Measurements from ENCODE around the gene GLIPR1L1.

Gene GLIPR1L1, protein sequence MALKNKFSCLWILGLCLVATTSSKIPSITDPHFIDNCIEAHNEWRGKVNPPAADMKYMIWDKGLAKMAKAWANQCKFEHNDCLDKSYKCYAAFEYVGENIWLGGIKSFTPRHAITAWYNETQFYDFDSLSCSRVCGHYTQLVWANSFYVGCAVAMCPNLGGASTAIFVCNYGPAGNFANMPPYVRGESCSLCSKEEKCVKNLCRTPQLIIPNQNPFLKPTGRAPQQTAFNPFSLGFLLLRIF
- 0 reads per million in 2 donors for total RNA-seq

DNA sequence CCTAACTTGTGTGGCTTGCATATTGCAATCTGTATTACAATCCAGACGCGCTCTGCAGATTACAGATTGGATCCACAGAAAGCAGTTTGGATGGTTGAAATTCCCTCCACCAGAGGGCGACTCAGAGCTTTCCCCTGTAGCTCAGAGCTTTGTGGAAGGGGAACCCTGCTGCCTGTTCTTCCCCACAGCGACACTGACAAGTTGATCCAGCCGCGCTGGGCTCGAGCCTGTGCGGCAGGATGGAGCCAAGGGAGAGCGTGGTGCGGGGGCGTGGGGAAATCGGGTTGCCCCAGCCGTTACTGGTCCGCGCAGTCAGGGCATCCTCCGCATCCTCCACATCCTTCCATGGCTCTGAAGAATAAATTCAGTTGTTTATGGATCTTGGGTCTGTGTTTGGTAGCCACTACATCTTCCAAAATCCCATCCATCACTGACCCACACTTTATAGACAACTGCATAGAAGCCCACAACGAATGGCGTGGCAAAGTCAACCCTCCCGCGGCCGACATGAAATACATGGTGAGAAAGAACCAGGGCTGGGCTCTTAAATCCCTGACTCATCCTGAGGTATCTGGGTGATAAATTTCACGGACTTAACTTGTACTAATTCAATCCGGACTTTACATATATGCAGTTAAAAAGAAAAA is at the start of gene GLIPR1L1:
GLIPR1L1 (plus strand) TSS at position 287 of the 647 bp plus-strand sequence; CDS start at position 346, 59 bp downstream.
- peak; percentile 44 to 83 (median 68) for DNase-seq

DNA sequence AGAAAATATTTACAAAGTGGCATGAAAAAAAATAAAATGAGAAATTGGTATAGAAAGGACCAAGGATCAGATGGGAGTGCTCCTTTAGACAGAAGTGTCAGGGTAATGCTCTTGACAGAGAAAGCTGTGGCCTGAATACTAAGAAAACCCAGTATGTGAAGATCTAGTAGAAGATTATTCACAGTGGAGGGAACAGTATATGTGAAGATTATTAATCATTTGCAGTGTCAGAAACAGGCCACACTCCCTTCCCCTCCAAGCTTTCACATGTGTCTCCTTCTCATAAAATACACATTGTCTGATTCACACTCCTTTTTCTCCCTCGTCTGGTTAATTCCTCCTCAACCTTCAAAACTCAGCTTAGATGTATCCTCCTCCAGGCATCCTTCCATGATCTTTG is 45.6 kb upstream of the GLIPR1L1 start:
- DNase-seq = no peak

DNA sequence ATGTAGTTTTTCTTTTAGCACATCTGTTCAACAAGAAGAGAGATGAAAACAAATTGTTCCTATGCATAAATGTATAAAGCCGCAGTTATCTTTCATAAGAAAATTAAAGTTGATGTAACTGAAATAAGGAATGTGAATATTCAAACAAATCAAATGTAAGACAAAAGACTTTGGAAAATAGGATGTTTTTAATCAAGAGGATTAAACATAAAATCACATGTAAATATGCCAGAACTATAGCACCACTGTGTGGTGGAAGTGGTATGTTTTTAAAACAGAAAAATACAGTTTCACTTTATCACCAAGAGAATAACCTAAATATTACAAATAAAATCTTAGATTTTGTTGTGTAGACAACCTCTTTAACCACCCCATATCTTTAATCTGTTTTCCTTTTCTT is 44.7 kb upstream of the GLIPR1L1 start:
- peak in 1 of 5 experiments; percentile 3 for DNase-seq

DNA sequence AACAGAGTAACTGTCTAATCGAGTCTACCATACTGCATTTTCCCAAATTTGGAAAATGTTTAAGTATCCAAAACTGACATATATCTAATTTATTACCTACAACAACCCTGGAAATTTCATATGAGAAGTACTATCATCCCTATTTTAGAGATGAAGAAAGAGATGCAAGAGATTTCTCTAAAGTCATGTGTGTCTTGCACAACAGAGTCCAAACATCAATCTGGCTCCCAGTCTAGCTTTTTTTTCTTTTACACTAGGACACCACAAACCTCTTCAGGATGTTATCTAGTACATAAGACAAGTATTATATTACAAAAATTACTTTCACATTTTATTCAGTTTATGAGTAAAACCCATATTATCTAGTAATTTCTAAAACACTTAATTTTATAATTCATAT is 43.5 kb upstream of the GLIPR1L1 start:
- DNase-seq = no peak

DNA sequence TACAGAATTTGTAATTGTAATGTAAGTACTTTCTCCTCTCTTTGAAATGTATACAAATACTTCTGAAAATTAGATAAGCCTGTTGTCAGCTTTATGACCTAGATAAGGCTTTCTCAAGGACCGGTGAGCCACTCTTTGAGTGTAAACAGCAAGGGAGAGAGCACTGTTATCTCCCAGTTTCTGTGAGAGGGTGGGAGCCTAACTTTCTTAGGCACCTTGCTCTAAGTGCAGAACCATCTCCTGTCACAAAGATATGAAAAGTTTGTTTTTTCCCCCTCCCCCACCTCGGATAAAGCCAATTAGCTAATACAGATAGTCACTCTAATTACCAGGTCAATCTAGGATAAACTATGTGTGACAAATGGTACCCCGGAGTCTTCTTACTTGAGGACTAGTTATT is 40.1 kb upstream of the GLIPR1L1 start:
- DNase-seq = no peak

DNA sequence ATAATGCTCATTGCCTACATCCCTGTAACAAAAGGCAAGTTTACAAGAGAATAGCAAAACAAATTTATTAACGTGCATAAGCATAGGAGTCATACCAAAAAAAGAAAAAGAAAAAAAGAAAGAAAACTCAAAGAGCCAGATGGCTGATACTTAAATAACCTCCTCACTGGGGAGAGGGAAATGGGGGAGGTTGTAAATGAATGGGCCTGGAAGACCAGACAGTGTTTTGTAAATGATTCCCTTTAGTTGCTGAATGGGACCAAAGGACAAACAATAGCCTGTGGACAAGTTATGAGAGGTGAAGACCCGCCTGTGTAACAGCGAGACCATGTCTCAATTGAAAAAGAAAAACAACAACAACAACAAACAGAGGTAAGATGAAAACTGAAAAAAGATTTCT is 39.7 kb upstream of the GLIPR1L1 start:
- DNase-seq = no peak

DNA sequence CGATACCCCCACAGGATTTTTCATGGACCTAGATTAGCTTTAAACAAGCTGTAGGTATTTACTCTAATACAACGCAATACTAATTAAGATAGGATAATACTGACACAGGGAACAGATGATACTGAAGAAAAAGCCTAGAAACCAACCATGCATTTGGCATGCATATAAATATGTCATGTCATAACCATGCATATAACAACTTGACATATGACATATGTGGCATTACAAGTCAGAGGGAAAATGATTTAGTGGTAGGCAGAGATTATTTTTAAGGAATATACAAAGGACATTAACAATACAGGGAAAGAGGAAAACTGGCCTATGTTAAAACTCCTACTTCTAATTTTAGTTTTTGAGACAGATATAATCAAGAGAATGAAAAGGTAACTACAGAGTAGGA is 32.2 kb upstream of the GLIPR1L1 start:
- DNase-seq = no peak

DNA sequence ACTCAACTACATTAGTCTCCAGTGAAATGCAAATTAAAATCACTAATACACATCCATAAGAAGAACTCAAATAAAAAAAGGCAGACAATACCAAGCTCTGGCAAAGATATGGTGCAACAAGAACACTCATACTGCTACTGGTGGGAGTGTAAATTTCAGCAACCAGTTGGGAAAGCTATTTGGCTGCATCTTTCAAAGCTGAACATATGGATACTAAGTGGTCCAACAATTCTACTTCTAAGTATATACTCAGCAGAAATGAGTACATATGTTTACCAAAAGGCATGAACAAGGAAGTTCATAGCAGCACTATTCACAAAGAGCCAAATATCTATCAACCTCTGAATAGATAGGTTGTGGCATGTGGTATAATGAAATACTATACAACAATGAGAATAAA is 31.7 kb upstream of the GLIPR1L1 start:
- DNase-seq = no peak

DNA sequence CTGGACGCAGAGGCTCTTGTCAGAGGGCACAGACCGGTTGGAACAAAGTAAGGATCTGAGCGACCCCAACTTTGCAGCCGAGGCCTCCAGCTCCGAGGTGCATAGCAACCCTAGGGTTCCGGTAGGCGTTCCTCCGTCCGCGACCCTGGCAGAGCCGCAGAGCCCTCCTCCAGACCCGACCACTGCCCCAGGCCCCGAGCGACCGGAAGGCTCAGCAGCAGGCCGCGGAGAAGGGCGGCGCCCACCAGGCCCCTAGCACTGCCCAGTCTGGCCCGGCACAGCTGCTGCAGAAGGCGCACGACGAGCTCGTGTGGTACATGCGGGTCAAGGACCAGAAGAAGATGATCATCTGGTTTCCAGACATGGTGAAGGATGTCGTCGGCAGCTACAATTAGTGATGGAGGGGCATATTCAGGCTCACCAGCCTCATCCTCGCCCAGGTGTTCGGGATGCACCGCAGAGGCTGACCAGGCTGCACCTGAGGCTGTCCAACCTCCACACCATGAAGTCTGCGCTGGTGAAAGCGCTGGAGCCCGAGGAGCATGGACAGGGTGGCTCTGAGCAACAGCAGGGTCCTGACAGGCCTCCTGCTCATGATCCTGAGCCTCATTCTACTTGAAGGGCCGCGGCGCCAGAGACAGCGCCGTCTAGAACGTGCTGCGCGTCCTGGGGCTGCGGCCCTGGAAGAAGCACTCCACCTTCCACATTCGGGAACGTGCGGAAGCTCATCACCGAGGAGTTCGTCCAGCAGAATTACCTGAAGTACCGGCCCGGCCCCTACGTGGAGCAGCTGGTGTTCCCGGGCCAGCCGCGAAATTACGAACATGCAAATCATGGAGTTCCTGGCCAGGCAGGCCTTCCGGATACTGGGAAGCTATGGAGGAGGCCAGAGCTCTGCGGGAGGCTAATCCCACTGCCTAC is 28.8 kb upstream of the GLIPR1L1 start:
- no peak for DNase-seq

DNA sequence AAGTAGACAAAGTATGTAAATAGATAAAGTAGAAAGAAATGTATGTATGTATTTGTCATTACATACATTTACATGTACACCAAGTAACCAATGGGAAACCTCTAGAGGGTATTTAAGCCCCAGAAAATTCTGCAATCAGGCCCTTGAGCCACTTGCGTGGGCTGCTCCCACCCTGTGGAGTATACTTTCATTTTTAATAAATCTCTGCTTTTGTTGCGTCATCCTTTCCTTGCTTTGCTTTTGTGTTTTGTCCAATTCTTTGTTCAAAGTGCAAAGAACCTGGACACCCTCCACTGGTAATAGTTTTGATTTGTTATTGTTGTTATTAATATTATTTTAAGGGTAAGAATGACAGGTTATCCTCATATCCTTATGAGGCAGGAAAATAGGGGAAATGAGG is 26.2 kb upstream of the GLIPR1L1 start:
- no peak for DNase-seq

DNA sequence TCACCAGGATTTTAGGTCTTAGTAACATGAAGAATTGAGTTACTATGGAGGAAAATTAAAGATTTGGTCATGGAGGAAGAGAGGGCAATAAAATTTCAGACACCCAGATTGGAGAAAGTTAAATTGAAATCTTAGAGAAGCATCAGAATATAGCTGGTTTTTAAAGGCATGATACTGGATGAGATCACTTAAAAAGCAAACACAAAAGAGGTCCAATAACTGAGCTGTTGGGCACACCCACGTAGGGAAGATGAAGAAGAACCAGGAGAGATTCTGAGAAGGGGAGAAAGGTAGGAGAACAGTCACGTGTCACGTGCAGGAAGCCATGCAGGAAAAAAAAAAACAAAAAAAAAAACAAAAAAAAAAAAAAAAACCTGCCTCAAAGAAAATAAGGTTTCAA is 23.1 kb upstream of the GLIPR1L1 start:
- no peak for DNase-seq

DNA sequence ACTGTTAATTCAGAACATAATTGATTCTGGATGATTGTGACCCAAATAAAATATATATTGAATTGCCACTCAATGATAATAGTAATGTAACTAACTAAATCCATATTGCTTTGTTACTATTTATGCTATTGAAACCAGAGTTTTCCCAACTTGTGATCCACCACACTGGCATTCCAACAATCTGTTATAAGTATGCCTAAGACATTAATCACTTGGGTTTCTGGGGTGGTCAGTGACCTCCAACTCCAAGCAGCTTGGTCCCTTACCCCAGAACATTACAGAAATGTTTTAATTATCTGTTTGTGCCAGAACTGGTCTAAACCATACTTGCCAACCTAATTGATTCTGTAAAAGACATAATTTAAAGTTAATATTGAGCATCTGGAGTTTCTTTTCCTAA is 19.0 kb upstream of the GLIPR1L1 start:
- no peak for DNase-seq

DNA sequence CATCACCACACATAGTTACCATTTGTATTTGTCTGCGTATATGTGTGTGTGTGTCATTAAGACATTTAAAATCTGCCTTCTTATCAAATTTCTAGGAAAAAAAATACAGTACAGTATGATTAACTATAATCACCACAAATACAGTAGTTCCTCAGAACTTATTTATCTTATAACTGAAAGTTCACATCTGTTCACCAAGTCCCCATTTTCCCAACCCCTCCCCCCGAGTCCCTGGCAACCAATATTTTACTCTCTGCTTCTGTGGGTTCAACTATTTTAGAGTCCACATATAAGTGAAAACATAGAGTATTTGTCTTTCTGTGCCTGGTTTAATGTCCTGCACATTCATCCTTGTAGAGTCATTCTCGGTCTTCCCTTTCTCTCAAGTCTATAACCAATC is 16.7 kb upstream of the GLIPR1L1 start:
- no peak for DNase-seq

DNA sequence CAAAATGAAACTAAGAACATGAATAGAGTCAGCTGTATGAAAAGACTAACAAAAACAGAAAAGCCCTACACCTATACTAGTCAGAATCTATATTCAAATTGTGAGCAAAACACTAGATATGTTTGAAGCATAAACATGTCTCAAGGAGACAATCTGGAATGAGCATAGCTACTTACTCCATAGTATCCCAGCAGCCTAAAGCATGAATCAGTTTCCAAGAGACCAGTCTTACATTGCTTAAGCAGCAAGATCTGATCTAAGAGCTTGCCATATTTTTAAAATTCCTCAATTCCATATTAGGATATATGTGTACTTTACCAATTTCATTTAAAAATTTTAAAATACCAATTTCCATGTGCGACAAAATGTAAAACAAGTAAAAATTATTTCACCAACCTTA is 12.0 kb upstream of the GLIPR1L1 start:
- no peak for DNase-seq

DNA sequence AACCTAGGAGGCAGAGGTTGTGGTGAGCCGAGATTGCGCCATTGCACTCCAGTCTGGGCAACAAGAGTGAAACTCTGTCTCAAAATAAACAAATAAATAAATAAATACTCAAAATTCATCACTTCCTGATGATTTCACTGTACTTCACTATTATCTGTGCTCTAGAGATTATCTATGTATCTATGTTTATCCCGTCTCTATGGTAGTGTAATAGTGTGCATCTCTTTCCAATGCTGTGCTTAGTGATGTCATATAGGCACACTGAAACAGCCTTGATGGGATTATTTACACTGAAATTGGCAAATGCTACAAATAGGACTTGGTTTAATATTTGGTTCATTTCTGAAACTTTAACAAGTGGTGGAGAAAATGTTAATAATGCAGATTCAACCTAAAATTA is 10.8 kb upstream of the GLIPR1L1 start:
- DNase-seq = no peak

DNA sequence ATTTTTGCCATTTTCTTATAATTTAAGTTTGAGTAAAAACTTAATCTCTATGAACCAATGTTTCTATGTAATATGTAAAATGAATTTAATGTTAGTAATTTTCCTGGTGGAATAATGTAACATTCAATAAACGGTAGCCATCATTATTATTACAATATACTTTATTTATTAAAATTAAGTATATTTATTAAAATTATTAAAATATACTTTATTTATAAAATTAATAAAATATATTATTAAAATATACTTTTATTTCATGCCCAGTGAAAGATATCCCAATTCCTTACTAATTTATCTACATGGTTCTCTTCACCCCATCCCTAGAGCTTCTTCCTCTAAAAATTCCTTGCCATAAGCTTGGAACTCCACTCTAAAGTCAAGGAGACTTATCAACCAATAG is 6.8 kb upstream of the GLIPR1L1 start:
- no peak for DNase-seq

DNA sequence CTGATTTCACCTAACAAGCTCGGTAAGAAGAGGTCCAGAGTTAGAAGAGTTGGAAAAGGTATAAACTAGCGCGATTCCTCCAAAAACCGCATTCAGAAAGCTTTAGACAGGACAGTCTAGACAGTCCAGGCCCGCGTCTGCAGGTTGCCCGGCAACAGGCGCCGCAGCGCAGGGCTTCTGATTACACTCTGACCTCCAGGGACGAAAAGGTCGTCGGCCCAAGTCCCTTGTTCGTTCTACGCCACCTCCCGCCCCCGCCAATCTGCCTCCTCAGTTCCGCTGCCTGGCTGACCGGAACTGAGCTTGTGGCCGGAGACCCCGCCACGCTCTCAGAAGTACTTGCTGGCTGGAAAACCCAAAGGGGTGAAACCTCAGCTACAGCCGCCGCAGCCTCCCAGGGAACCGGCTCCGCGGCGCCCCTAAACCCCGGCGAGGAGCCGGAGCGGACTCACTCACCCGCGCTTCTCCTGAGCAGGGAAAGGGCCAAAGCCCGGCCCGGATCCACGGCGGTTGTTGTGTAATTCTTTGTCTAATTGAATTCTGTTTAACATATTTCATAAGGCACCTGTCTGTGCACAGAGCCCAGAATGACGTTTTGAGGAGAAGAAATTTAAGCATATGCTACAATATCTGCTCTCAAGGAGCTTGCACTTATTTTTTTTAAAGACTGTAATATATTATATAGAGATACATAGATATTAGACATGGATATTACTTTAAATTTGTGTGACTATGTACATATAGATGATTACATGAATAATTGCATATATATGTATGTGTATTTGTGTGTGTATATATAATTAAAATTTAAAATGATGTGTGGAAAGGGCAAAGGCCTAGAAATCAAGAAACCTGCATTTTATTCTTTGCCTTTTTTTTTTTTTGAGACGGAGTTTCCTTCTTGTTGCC is 4.3 kb upstream of the GLIPR1L1 start, which contains the start of gene CAPS2:
CAPS2 (minus strand) TSS at position 407 of the 909 bp plus-strand sequence. CDS start 3,826 bp downstream, outside the sequence.
- DNase-seq = peak; percentile 29 to 73 (median 51)

DNA sequence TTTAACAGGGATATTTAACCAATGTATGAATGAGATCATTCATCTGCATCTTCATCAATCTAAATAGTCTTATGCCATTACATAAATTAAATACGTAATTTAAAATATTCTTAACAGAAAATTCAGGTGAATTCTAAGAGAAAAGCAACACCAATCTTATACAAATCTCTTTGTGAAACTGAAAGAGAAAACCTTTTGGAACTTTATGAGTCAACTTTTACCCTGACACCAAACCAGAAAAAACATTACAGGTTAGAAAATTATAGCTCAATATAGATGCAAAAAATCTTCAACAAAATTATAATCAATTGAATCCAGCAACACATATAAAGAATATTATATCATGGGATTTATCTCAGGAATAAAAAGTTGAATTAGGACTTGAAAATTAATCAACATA is 3.4 kb downstream of the GLIPR1L1 start:
- DNase-seq = peak in 1 of 5 experiments; percentile 62

DNA sequence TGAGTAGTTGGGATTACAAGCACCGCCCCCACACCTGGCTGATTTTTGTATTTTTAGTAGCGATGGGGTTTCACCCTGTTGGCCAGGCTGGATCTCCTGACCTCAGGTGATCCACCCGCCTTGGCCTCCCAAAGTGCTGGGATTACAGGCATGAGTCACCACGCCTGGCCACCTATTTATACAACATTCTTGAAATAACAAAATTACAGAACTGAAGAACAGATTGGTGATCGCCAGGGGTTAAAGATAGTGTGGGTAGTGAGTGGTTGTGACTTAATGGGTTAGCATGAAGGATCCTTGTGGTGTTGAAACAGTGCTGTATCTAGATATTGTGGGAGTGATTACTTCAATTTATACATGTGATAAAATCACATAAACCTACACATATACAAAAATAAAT is 7.4 kb downstream of the GLIPR1L1 start:
- no peak for DNase-seq

DNA sequence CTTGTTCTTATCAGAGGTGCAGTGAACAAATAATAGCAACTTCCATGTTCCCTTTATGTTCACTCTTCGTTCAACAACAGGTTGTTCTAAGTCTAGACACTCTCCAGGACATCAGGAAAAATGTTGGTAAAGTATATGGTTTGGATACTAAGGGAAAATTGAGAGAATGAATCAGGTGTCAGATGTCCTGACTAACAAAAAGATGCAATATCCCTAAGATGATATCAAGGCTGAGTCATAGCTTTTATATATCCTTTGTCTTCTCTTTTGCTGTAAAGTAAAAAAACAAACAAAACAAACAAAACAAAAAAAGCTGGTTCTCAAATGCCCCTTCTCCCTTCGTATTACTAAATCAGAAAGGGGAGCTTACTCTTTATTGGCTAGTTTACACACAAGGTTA is 11.1 kb downstream of the GLIPR1L1 start:
- DNase-seq = no peak

DNA sequence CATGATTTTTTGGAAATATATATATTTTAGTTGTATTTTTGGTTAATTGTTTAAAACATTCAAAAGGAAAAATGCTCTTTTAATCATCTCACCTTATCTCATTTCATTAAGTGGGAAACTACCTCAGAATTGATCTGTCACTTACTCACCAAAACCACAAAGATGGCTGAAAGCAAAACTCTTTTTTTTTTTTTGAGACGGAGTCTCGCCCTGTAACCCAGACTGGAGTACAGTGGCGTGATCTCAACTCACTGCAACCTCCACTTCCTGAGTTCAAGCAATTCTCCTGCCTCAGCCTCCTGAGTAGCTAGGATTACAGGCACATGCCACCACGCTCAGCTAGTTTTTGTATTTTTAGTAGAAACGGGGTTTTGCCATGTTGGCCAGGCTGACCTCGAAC is 11.7 kb downstream of the GLIPR1L1 start:
- peak in 2 of 5 experiments; percentile 19 to 80 for DNase-seq

DNA sequence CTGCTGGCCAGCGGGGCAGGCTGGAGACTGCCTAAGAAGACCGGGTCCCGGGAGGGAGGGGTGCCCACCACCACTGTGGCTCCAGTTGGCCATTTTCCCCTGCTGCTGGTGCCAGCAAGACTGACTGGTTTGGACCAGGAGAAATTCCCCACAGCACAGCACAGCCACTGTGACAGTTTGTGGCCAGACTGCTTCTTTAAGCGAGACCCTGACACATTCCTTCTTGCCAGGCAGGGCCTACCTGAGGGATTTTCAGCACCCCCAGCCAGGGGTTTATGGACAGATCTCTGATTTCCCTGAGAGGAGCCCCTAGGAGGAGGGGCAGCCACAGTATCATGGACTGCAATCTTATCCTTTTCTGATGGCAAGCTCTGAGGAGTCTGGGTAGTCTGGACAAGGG is 15.5 kb downstream of the GLIPR1L1 start:
- DNase-seq = no peak

Data from T-helper 2 cell (primary cell).